PC-9 (cell line): ENCODE data around the gene SH3RF1.

Experiments used
- EZH2 ChIP-seq: fragments of 200-600 bp; sonication (generic); IDR thresholded peaks from 2 replicates; pipeline ENCODE4 v1.8.0; 2017; ENCODE audit warnings: antibody characterized with exemption, low read depth
- TF ChIP-seq, protein P1 (sequence below): fragments of 200-600 bp; sonication (generic); conservative IDR thresholded peaks from 2 replicates; pipeline ENCODE4 v1.6.1; 2017; ENCODE audit warnings: mixed run types, antibody characterized with exemption, mild to moderate bottlenecking, moderate library complexity

DNA sequence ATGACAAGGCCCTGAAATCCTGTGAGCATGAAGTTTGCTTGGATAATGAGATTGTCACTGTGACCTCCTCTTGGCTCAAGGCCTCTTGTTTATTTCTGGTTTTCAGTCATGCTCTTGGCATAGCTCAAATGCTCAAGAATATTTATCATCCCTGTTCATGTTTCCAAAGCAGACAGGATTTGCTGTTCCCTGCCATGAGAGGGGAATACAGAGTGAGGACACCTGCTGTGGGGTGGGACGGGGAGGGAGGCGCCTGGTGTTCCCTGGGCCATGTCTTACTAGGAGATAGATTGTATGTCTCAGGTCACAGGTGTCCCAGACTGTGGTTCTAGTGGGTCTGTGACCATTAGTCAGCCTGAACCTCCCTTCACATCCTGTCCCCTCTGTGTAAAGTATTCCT lies 34.9 kb upstream of the SH3RF1 start:
- TF ChIP-seq, protein P1, sequence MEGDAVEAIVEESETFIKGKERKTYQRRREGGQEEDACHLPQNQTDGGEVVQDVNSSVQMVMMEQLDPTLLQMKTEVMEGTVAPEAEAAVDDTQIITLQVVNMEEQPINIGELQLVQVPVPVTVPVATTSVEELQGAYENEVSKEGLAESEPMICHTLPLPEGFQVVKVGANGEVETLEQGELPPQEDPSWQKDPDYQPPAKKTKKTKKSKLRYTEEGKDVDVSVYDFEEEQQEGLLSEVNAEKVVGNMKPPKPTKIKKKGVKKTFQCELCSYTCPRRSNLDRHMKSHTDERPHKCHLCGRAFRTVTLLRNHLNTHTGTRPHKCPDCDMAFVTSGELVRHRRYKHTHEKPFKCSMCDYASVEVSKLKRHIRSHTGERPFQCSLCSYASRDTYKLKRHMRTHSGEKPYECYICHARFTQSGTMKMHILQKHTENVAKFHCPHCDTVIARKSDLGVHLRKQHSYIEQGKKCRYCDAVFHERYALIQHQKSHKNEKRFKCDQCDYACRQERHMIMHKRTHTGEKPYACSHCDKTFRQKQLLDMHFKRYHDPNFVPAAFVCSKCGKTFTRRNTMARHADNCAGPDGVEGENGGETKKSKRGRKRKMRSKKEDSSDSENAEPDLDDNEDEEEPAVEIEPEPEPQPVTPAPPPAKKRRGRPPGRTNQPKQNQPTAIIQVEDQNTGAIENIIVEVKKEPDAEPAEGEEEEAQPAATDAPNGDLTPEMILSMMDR, result no peak
- no peak for TF ChIP-seq EZH2
